SK-N-SH treated with all-trans-retinoic acid at 6 μM for 48 hours (cell line): ENCODE results near the gene CFH.

Source experiments
- ATAC-seq: fragments of 200-7000 bp; cut with Tn5 transposase; 3 replicates; pipeline ENCODE4 v1.9.1; 2020; ENCODE audit warnings: mild to moderate bottlenecking, moderate library complexity
- ARNTL ChIP-seq: fragments of 450-650 bp; formaldehyde crosslinking; IDR thresholded peaks from 2 replicates; pipeline ENCODE4 v1.5.0; 2020; ENCODE audit warnings: low read depth, mild to moderate bottlenecking, moderate library complexity, borderline replicate concordance
- BACH2 ChIP-seq: fragments of 250-450 bp; sonication (Bioruptor Pico); IDR thresholded peaks from 2 replicates; pipeline ENCODE4 v1.9.0; 2021; ENCODE audit warnings: mild to moderate bottlenecking, borderline replicate concordance
- CSDC2 ChIP-seq: fragments of 250-450 bp; sonication (Bioruptor Pico); IDR thresholded peaks from 2 replicates; pipeline ENCODE4 v1.5.0; 2020; ENCODE audit warnings: mild to moderate bottlenecking, moderate library complexity
- ESRRG ChIP-seq: fragments of 250-450 bp; sonication (Bioruptor Pico); IDR thresholded peaks from 2 replicates; pipeline ENCODE4 v1.6.1; 2021; ENCODE audit warnings: mild to moderate bottlenecking
- GLIS3 ChIP-seq: fragments of 250-450 bp; sonication (Bioruptor Pico); IDR thresholded peaks from 2 replicates; pipeline ENCODE4 v1.5.0; 2020; ENCODE audit warnings: mild to moderate bottlenecking, moderate library complexity
- ISL1 ChIP-seq: fragments of 250-450 bp; sonication (Bioruptor Pico); IDR thresholded peaks from 2 replicates; pipeline ENCODE4 v2.1.2; 2022; ENCODE audit warnings: mild to moderate bottlenecking, moderate library complexity
- OSR1 ChIP-seq: fragments of 250-450 bp; sonication (Bioruptor Pico); IDR thresholded peaks from 2 replicates; pipeline ENCODE4 v1.8.0; 2022; ENCODE audit warnings: moderate library complexity, mild to moderate bottlenecking, inconsistent platforms
- PPARA ChIP-seq: fragments of 250-450 bp; sonication (Bioruptor Pico); IDR thresholded peaks from 2 replicates; pipeline ENCODE4 v1.5.0; 2020; ENCODE audit warnings: mild to moderate bottlenecking, borderline replicate concordance
- RARB ChIP-seq: fragments of 250-450 bp; sonication (Bioruptor Pico); IDR thresholded peaks from 2 replicates; pipeline ENCODE4 v1.8.0; 2021; ENCODE audit warnings: mild to moderate bottlenecking, moderate library complexity
- SNAI2 ChIP-seq: fragments of 250-450 bp; sonication (Bioruptor Pico); IDR thresholded peaks from 2 replicates; pipeline ENCODE4 v1.5.0; 2020; ENCODE audit warnings: mild to moderate bottlenecking, moderate library complexity
- TCF4 ChIP-seq: fragments of 250-450 bp; sonication (Bioruptor Pico); IDR thresholded peaks from 2 replicates; pipeline ENCODE4 v1.8.0; 2021; ENCODE audit warnings: mild to moderate bottlenecking, moderate library complexity, borderline replicate concordance
- TOX ChIP-seq: fragments of 250-450 bp; sonication (Bioruptor Pico); IDR thresholded peaks from 2 replicates; pipeline ENCODE4 v1.8.0; 2021; ENCODE audit warnings: mild to moderate bottlenecking, moderate library complexity, borderline replicate concordance
- TSHZ2 ChIP-seq: fragments of 250-450 bp; sonication (Bioruptor Pico); IDR thresholded peaks from 2 replicates; pipeline ENCODE4 v1.5.0; 2020; ENCODE audit warnings: mild to moderate bottlenecking, moderate library complexity
- ZC3H10 ChIP-seq: fragments of 250-450 bp; sonication (Bioruptor Pico); IDR thresholded peaks from 2 replicates; pipeline ENCODE4 v1.5.1; 2021; ENCODE audit warnings: mild to moderate bottlenecking, moderate library complexity
- ZFP3 ChIP-seq: fragments of 250-450 bp; sonication (Bioruptor Pico); IDR thresholded peaks from 2 replicates; pipeline ENCODE4 v1.5.0; 2020; ENCODE audit warnings: mild to moderate bottlenecking, moderate library complexity
- ZFP30 ChIP-seq: fragments of 450-650 bp; formaldehyde crosslinking; IDR thresholded peaks from 2 replicates; pipeline ENCODE4 v1.5.0; 2022; ENCODE audit warnings: mild to moderate bottlenecking, moderate library complexity
- ZNF565 ChIP-seq: fragments of 450-650 bp; formaldehyde crosslinking; conservative IDR thresholded peaks from 2 replicates; pipeline ENCODE4 v1.5.0; 2020; ENCODE audit warnings: low read depth, mild to moderate bottlenecking, moderate library complexity
- ZNF70 ChIP-seq: fragments of 450-650 bp; formaldehyde crosslinking; IDR thresholded peaks from 2 replicates; pipeline ENCODE4 v1.5.0; 2020; ENCODE audit warnings: mild to moderate bottlenecking, moderate library complexity
- ZNF8 ChIP-seq: fragments of 450-650 bp; formaldehyde crosslinking; IDR thresholded peaks from 2 replicates; pipeline ENCODE4 v1.5.0; 2020; ENCODE audit warnings: mild to moderate bottlenecking, moderate library complexity
- TF ChIP-seq, protein P1 (sequence below): fragments of 250-450 bp; sonication (Bioruptor Pico); IDR thresholded peaks from 2 replicates; pipeline ENCODE4 v1.8.0; 2021; ENCODE audit warnings: low read depth, mild to moderate bottlenecking, moderate library complexity, borderline replicate concordance
- TF ChIP-seq, protein P2 (sequence below): fragments of 250-450 bp; sonication (Bioruptor Pico); IDR thresholded peaks from 2 replicates; pipeline ENCODE4 v1.8.0; 2020; ENCODE audit warnings: mild to moderate bottlenecking, moderate library complexity, borderline replicate concordance
- TF ChIP-seq, protein P3 (sequence below): fragments of 250-450 bp; sonication (Bioruptor Pico); IDR thresholded peaks from 2 replicates; pipeline ENCODE4 v1.5.1; 2021; ENCODE audit warnings: mild to moderate bottlenecking, moderate library complexity
- TF ChIP-seq, protein P4 (sequence below): fragments of 250-450 bp; sonication (Bioruptor Pico); IDR thresholded peaks from 2 replicates; pipeline ENCODE4 v1.5.1; 2020; ENCODE audit warnings: low read depth, mild to moderate bottlenecking, moderate library complexity

CFH gene

DNA sequence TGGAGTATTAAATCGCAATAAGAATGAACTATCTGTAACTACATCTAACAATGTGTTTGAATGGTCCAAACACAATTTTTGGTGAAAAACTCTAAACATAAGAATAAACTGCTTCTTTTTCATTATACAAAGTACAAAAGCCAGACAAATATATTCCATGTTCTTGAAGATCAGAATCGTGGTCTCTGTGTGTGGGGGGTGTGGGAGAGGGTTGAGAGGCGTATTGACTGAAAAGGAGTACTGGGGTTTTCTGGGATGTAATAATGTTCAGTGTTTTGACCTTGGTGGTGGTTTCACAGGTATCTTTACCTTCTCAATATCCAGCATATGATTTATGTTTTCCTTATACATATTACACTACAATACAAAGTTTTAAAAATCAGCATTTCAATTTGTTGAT, 764 bp upstream of the CFH start:
- ATAC-seq: no peak; the same call in 2 of the 3 replicates
- no peak for TF ChIP-seq TSHZ2 (CRISPR knock-in tag)
- TF ChIP-seq, protein P1, sequence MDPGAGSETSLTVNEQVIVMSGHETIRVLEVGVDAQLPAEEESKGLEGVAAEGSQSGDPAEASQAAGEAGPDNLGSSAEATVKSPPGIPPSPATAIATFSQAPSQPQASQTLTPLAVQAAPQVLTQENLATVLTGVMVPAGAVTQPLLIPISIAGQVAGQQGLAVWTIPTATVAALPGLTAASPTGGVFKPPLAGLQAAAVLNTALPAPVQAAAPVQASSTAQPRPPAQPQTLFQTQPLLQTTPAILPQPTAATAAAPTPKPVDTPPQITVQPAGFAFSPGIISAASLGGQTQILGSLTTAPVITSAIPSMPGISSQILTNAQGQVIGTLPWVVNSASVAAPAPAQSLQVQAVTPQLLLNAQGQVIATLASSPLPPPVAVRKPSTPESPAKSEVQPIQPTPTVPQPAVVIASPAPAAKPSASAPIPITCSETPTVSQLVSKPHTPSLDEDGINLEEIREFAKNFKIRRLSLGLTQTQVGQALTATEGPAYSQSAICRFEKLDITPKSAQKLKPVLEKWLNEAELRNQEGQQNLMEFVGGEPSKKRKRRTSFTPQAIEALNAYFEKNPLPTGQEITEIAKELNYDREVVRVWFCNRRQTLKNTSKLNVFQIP (CRISPR knock-in tag): no peak
- TF ChIP-seq ARNTL (CRISPR knock-in tag): no peak
- TF ChIP-seq ZC3H10 (CRISPR knock-in tag): no peak
- no peak for TF ChIP-seq ZNF70 (CRISPR knock-in tag)
- no peak for TF ChIP-seq GLIS3
- TF ChIP-seq OSR1: no peak
- no peak for TF ChIP-seq TOX
- no peak for TF ChIP-seq RARB (CRISPR knock-in tag)
- no peak for TF ChIP-seq ESRRG (CRISPR knock-in tag)
- TF ChIP-seq ZFP30 (CRISPR knock-in tag): no peak
- no peak for TF ChIP-seq ZFP3 (CRISPR knock-in tag)
- no peak for TF ChIP-seq CSDC2 (CRISPR knock-in tag)
- no peak for TF ChIP-seq TCF4
- TF ChIP-seq PPARA (CRISPR knock-in tag): no peak
- TF ChIP-seq, protein P2, sequence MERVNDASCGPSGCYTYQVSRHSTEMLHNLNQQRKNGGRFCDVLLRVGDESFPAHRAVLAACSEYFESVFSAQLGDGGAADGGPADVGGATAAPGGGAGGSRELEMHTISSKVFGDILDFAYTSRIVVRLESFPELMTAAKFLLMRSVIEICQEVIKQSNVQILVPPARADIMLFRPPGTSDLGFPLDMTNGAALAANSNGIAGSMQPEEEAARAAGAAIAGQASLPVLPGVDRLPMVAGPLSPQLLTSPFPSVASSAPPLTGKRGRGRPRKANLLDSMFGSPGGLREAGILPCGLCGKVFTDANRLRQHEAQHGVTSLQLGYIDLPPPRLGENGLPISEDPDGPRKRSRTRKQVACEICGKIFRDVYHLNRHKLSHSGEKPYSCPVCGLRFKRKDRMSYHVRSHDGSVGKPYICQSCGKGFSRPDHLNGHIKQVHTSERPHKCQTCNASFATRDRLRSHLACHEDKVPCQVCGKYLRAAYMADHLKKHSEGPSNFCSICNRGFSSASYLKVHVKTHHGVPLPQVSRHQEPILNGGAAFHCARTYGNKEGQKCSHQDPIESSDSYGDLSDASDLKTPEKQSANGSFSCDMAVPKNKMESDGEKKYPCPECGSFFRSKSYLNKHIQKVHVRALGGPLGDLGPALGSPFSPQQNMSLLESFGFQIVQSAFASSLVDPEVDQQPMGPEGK (CRISPR knock-in tag): no peak
- TF ChIP-seq, protein P3, sequence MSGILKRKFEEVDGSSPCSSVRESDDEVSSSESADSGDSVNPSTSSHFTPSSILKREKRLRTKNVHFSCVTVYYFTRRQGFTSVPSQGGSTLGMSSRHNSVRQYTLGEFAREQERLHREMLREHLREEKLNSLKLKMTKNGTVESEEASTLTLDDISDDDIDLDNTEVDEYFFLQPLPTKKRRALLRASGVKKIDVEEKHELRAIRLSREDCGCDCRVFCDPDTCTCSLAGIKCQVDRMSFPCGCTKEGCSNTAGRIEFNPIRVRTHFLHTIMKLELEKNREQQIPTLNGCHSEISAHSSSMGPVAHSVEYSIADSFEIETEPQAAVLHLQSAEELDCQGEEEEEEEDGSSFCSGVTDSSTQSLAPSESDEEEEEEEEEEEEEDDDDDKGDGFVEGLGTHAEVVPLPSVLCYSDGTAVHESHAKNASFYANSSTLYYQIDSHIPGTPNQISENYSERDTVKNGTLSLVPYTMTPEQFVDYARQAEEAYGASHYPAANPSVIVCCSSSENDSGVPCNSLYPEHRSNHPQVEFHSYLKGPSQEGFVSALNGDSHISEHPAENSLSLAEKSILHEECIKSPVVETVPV: no peak
- TF ChIP-seq ZNF8 (CRISPR knock-in tag): no peak
- TF ChIP-seq, protein P4, sequence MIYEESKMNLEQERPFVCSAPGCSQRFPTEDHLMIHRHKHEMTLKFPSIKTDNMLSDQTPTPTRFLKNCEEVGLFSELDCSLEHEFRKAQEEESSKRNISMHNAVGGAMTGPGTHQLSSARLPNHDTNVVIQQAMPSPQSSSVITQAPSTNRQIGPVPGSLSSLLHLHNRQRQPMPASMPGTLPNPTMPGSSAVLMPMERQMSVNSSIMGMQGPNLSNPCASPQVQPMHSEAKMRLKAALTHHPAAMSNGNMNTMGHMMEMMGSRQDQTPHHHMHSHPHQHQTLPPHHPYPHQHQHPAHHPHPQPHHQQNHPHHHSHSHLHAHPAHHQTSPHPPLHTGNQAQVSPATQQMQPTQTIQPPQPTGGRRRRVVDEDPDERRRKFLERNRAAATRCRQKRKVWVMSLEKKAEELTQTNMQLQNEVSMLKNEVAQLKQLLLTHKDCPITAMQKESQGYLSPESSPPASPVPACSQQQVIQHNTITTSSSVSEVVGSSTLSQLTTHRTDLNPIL (CRISPR knock-in tag): no peak
- TF ChIP-seq ISL1: no peak

GRCh38 chr1:196654271-196654670, 2.4 kb downstream of the CFH start:
- no peak for ATAC-seq
- TF ChIP-seq GLIS3: no peak
- no peak for TF ChIP-seq ZFP30 (CRISPR knock-in tag)
- no peak for TF ChIP-seq ARNTL (CRISPR knock-in tag)
- no peak for TF ChIP-seq SNAI2 (CRISPR knock-in tag)
- TF ChIP-seq ESRRG (CRISPR knock-in tag): no peak
- TF ChIP-seq, protein P1 (CRISPR knock-in tag): no peak
- TF ChIP-seq TCF4: no peak
- no peak for TF ChIP-seq ZNF565 (CRISPR knock-in tag)
- TF ChIP-seq BACH2 (CRISPR knock-in tag): no peak
- no peak for TF ChIP-seq RARB (CRISPR knock-in tag)
- TF ChIP-seq OSR1: no peak
- TF ChIP-seq ISL1: no peak
- TF ChIP-seq, protein P4 (CRISPR knock-in tag): no peak
- TF ChIP-seq TSHZ2 (CRISPR knock-in tag): no peak
- TF ChIP-seq TOX: no peak
